ENCODE results near the gene DDX47. TPM values are rescaled to one million over a fixed set of nuclear protein-coding genes. Genes with fewer than 3 reads are reported as not detected.

Gene DDX47
- total and polyA plus RNA-seq, 2 of the 13 experiments (the other 11 are each of a cell fraction or from before 2014, with no cell fraction given): 48.5 to 78.7 TPM

DNA sequence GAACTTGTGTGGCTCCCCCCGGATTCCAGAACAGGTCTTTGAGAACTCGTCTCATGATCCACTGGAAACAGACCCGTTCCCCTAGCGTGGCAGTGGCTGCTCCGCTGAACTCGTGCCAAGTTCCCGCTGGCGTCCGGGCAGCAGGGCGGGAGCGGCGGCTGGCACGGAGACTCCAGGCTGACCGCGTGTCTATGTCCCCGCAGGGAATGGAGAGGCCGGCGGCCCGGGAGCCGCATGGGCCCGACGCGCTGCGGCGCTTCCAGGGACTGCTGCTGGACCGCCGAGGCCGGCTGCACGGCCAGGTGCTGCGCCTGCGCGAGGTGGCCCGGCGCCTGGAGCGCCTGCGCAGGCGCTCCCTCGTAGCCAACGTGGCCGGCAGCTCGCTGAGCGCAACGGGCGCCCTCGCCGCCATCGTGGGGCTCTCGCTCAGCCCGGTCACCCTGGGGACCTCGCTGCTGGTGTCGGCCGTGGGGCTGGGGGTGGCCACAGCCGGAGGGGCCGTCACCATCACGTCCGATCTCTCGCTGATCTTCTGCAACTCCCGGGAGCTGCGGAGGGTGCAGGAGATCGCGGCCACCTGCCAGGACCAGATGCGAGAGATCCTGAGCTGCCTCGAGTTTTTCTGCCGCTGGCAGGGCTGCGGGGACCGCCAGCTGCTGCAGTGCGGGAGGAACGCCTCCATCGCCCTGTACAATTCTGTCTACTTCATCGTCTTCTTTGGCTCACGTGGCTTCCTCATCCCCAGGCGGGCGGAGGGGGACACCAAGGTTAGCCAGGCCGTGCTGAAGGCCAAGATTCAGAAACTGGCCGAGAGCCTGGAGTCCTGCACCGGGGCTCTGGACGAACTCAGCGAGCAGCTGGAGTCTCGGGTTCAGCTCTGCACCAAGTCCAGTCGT, 26.2 kb upstream of the DDX47 start (continued):
- TF ChIP-seq, protein P1, sequence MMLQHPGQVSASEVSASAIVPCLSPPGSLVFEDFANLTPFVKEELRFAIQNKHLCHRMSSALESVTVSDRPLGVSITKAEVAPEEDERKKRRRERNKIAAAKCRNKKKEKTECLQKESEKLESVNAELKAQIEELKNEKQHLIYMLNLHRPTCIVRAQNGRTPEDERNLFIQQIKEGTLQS (CRISPR knock-in tag; IDR thresholded peaks at IDR 0.05): no peak
- TF ChIP-seq MBD4 (IDR thresholded peaks at IDR 0.05; ENCODE audit: borderline replicate concordance, low read length) (no peak), ZNF788 (CRISPR knock-in tag; IDR thresholded peaks at IDR 0.05; ENCODE audit: borderline replicate concordance) (peak; percentile 35; the same call in 1 of the 2 replicates), MIXL1 (CRISPR knock-in tag; IDR thresholded peaks at IDR 0.05) (peak; percentile 75; the same call in 1 of the 2 replicates), ZNF430 (CRISPR knock-in tag; IDR thresholded peaks at IDR 0.05) (peak; percentile 72; the same call in 1 of the 2 replicates), RORA (CRISPR knock-in tag; IDR thresholded peaks at IDR 0.05) (no peak), ZNF136 (CRISPR knock-in tag; IDR thresholded peaks at IDR 0.05; ENCODE audit: low read depth) (no peak), ZSCAN21 (CRISPR knock-in tag; IDR thresholded peaks at IDR 0.05; ENCODE audit: borderline replicate concordance) (peak; percentile 63; the same call in 1 of the 2 replicates), SAP130 (CRISPR knock-in tag; IDR thresholded peaks at IDR 0.05; ENCODE audit: low read depth) (peak; percentile 59), EED (CRISPR knock-in tag; IDR thresholded peaks at IDR 0.05) (peak; percentile 90), PCBP2 (optimal IDR thresholded peaks at IDR 0.05; ENCODE audit: low read depth, low read length, poor library complexity, severe bottlenecking) (no peak)
- TF ChIP-seq, protein P2, sequence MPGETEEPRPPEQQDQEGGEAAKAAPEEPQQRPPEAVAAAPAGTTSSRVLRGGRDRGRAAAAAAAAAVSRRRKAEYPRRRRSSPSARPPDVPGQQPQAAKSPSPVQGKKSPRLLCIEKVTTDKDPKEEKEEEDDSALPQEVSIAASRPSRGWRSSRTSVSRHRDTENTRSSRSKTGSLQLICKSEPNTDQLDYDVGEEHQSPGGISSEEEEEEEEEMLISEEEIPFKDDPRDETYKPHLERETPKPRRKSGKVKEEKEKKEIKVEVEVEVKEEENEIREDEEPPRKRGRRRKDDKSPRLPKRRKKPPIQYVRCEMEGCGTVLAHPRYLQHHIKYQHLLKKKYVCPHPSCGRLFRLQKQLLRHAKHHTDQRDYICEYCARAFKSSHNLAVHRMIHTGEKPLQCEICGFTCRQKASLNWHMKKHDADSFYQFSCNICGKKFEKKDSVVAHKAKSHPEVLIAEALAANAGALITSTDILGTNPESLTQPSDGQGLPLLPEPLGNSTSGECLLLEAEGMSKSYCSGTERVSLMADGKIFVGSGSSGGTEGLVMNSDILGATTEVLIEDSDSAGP (CRISPR knock-in tag; IDR thresholded peaks at IDR 0.05; ENCODE audit: borderline replicate concordance): peak; percentile 47
- TF ChIP-seq, protein P3, sequence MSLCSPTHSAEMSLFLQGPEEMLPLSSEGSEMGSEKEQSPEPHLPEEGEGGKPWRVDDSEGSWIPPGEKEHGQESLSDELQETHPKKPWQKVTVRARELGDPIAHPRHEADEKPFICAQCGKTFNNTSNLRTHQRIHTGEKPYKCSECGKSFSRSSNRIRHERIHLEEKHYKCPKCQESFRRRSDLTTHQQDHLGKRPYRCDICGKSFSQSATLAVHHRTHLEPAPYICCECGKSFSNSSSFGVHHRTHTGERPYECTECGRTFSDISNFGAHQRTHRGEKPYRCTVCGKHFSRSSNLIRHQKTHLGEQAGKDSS (CRISPR knock-in tag; IDR thresholded peaks at IDR 0.05; ENCODE audit: borderline replicate concordance, low read depth): no peak; the same call in 1 of the 2 replicates
- TF ChIP-seq, protein P4, sequence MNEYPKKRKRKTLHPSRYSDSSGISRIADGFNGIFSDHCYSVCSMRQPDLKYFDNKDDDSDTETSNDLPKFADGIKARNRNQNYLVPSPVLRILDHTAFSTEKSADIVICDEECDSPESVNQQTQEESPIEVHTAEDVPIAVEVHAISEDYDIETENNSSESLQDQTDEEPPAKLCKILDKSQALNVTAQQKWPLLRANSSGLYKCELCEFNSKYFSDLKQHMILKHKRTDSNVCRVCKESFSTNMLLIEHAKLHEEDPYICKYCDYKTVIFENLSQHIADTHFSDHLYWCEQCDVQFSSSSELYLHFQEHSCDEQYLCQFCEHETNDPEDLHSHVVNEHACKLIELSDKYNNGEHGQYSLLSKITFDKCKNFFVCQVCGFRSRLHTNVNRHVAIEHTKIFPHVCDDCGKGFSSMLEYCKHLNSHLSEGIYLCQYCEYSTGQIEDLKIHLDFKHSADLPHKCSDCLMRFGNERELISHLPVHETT (CRISPR knock-in tag; conservative IDR thresholded peaks at IDR 0.05): no peak
- TF ChIP-seq, protein P5, sequence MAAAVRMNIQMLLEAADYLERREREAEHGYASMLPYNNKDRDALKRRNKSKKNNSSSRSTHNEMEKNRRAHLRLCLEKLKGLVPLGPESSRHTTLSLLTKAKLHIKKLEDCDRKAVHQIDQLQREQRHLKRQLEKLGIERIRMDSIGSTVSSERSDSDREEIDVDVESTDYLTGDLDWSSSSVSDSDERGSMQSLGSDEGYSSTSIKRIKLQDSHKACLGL (CRISPR knock-in tag; IDR thresholded peaks at IDR 0.05): peak; percentile 89
- TF ChIP-seq, protein P6, sequence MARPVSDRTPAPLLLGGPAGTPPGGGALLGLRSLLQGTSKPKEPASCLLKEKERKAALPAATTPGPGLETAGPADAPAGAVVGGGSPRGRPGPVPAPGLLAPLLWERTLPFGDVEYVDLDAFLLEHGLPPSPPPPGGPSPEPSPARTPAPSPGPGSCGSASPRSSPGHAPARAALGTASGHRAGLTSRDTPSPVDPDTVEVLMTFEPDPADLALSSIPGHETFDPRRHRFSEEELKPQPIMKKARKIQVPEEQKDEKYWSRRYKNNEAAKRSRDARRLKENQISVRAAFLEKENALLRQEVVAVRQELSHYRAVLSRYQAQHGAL (CRISPR knock-in tag; IDR thresholded peaks at IDR 0.05; ENCODE audit: not compliant biosample characterization): no peak
- TF ChIP-seq, protein P7, sequence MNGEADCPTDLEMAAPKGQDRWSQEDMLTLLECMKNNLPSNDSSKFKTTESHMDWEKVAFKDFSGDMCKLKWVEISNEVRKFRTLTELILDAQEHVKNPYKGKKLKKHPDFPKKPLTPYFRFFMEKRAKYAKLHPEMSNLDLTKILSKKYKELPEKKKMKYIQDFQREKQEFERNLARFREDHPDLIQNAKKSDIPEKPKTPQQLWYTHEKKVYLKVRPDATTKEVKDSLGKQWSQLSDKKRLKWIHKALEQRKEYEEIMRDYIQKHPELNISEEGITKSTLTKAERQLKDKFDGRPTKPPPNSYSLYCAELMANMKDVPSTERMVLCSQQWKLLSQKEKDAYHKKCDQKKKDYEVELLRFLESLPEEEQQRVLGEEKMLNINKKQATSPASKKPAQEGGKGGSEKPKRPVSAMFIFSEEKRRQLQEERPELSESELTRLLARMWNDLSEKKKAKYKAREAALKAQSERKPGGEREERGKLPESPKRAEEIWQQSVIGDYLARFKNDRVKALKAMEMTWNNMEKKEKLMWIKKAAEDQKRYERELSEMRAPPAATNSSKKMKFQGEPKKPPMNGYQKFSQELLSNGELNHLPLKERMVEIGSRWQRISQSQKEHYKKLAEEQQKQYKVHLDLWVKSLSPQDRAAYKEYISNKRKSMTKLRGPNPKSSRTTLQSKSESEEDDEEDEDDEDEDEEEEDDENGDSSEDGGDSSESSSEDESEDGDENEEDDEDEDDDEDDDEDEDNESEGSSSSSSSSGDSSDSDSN (CRISPR knock-in tag; IDR thresholded peaks at IDR 0.05): peak; percentile 68
- TF ChIP-seq, protein P8, sequence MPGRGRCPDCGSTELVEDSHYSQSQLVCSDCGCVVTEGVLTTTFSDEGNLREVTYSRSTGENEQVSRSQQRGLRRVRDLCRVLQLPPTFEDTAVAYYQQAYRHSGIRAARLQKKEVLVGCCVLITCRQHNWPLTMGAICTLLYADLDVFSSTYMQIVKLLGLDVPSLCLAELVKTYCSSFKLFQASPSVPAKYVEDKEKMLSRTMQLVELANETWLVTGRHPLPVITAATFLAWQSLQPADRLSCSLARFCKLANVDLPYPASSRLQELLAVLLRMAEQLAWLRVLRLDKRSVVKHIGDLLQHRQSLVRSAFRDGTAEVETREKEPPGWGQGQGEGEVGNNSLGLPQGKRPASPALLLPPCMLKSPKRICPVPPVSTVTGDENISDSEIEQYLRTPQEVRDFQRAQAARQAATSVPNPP (CRISPR knock-in tag; IDR thresholded peaks at IDR 0.05): peak; percentile 33; the same call in 1 of the 2 replicates

Data from HepG2 (cell line).